ENCODE data around the gene TWNK. TPM values are rescaled to one million over a fixed set of nuclear protein-coding genes. Genes with fewer than 3 reads are reported as not detected.

The TWNK gene
- total and polyA plus RNA-seq, 10 of the 15 experiments (the other 5 are each of a cell fraction or from before 2014, with no cell fraction given), result 13.6 to 32.8 (median 18.0) TPM

DNA sequence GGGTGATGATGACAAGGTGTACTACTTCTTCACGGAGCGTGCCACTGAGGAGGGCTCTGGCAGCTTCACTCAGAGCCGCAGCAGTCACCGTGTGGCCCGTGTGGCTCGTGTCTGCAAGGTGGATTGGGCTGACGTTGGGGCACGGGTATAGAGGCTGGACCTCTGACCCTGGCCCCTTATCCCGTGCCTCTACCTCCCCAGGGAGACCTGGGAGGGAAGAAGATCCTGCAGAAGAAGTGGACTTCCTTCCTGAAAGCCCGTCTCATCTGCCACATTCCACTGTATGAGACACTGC, 8.5 kb upstream of the TWNK start:
- Histone ChIP-seq H3K9ac (ENCODE audit: control insufficient read depth, insufficient read depth, low read length) (no peak overlapping the region), H3K79me2 (ENCODE audit: control insufficient read depth, insufficient read depth, low read length) (no peaks in the 10 kb centered on the region), H3K4me1 (ENCODE audit: control insufficient read depth, insufficient read depth, low read length) (no peaks in the 10 kb centered on the region), H4K20me1 (ENCODE audit: control insufficient read depth, insufficient read depth) (no peaks in the 10 kb centered on the region), H2AFZ (ENCODE audit: control insufficient read depth, low read depth, low read length) (no peak overlapping the region), H3K9me3 (replicated peaks; ENCODE audit: control insufficient read depth, insufficient read depth, low read length) (no peaks in the 10 kb centered on the region), H3K4me2 (ENCODE audit: control insufficient read depth, insufficient read depth) (no peak overlapping the region), H3K36me3 (ENCODE audit: control insufficient read depth in 2 of 2, insufficient read depth in 2 of 2, low read length in 1 of 2) (peaks cover 0 to 3% of the 10 kb centered on the region in 2 experiments; a peak in 2 of 4 replicates), H3K4me3 (no peak overlapping the region), H3K27me3 (replicated peaks in 1 of 2; ENCODE audit: control insufficient read depth in 2 of 2, insufficient read depth in 2 of 2, low read length in 1 of 2) (no peaks in the 10 kb centered on the region), H3K27ac (ENCODE audit: control insufficient read depth, insufficient read depth) (no peak overlapping the region)
- in situ Hi-C loops (cut with MboI), result no loop called here
- DNase-seq (ENCODE audit: low read depth, low spot score) (no peak), ATAC-seq (no peak), FAIRE-seq (no peak)
- ChIA-PET CTCF (no interaction called here), SMC1A (ENCODE audit: uncharacterized antibody, unreplicated experiment) (no interaction called here), POLR2A (no interaction called here), RAD21 (ENCODE audit: unreplicated experiment) (no interaction called here)
- BruUV-seq (replicated peaks), result no TSS peak
- intact Hi-C loops (cut with micrococcal nuclease; ENCODE audit: unreplicated experiment), result no loop called here
- TF ChIP-seq POLR2A (IDR thresholded peaks at IDR 0.05; ENCODE audit: low read depth, low read length), result peak; percentile 22; the same call in 1 of the 2 replicates
- TF ChIP-seq, protein P1, sequence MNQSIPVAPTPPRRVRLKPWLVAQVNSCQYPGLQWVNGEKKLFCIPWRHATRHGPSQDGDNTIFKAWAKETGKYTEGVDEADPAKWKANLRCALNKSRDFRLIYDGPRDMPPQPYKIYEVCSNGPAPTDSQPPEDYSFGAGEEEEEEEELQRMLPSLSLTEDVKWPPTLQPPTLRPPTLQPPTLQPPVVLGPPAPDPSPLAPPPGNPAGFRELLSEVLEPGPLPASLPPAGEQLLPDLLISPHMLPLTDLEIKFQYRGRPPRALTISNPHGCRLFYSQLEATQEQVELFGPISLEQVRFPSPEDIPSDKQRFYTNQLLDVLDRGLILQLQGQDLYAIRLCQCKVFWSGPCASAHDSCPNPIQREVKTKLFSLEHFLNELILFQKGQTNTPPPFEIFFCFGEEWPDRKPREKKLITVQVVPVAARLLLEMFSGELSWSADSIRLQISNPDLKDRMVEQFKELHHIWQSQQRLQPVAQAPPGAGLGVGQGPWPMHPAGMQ (IDR thresholded peaks at IDR 0.05; ENCODE audit: borderline replicate concordance), result no peak
- 75% methylated on average over 10 of the region's 10 CpGs for WGBS (ENCODE audit: insufficient coverage, insufficient replicate concordance, low lambda C conversion rate, missing lambda C conversion rate)

DNA sequence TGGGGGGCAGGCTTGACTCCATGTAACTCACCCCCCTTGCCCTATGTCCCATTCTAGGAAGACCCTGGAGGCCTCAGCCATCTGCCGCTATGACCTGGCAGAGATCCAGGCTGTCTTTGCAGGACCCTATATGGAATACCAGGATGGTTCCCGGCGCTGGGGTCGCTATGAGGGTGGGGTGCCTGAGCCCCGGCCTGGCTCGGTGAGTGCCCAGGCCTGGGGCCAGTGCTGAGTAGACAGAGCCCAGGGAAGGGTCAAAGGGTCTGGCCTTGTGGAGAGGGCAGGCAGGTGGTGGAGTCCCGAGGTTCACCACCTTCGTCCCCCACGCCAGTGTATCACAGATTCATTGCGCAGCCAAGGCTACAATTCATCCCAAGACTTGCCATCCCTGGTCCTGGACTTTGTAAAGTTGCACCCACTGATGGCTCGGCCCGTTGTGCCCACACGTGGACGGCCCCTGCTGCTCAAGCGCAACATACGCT, 7.5 kb upstream of the TWNK start:
- no peak for DNase-seq (ENCODE audit: low read depth, low spot score)
- SMC1A ChIA-PET (ENCODE audit: uncharacterized antibody, unreplicated experiment), result no interaction called here
- Histone ChIP-seq H3K27ac (ENCODE audit: control insufficient read depth, insufficient read depth) (no peak overlapping the region), H3K27me3 (replicated peaks in 1 of 2; ENCODE audit: control insufficient read depth in 2 of 2, insufficient read depth in 2 of 2, low read length in 1 of 2) (no peaks in the 10 kb centered on the region), H3K9me3 (replicated peaks; ENCODE audit: control insufficient read depth, insufficient read depth, low read length) (no peaks in the 10 kb centered on the region), H3K4me1 (ENCODE audit: control insufficient read depth, insufficient read depth, low read length) (no peaks in the 10 kb centered on the region), H4K20me1 (ENCODE audit: control insufficient read depth, insufficient read depth) (no peaks in the 10 kb centered on the region), H3K4me3 (no peak overlapping the region), H3K9ac (ENCODE audit: control insufficient read depth, insufficient read depth, low read length) (no peak overlapping the region), H3K36me3 (ENCODE audit: control insufficient read depth in 2 of 2, insufficient read depth in 2 of 2, low read length in 1 of 2) (peaks cover 0 to 3% of the 10 kb centered on the region in 2 experiments; a peak in 2 of 4 replicates), H2AFZ (ENCODE audit: control insufficient read depth, low read depth, low read length) (no peak overlapping the region), H3K79me2 (ENCODE audit: control insufficient read depth, insufficient read depth, low read length) (no peaks in the 10 kb centered on the region), H3K4me2 (ENCODE audit: control insufficient read depth, insufficient read depth) (no peak overlapping the region)
- no peak for FAIRE-seq
- in situ Hi-C loops (cut with MboI) (no loop called here), intact Hi-C loops (cut with micrococcal nuclease; ENCODE audit: unreplicated experiment) (no loop called here)
- CTCF ChIA-PET, result no interaction called here
- WGBS (ENCODE audit: insufficient coverage, insufficient replicate concordance, low lambda C conversion rate, missing lambda C conversion rate), result 97% methylated on average over 16 of the region's 16 CpGs
- BruUV-seq (replicated peaks), result no TSS peak
- no peak for ATAC-seq
- RAD21 ChIA-PET (ENCODE audit: unreplicated experiment), result no interaction called here
- POLR2A ChIA-PET, result interaction anchor here (0.5 kb wide), 1 partner anchor 536 kb away, joined by 3 read pairs; no protein-coding TSS in a partner anchor
- TF ChIP-seq ZNF217 (IDR thresholded peaks at IDR 0.05), result no peak
